WI38 (cell line): ENCODE results near the gene SNX21.
"Not testable (repeated sequence)": the region's sequence is repeated elsewhere in the genome, so short reads cannot be mapped to it uniquely, and the experiment has no call there.

ENCODE experiments used
- H3K4me3 ChIP-seq: 2 replicates; pipeline ENCODE4 v1.5.1; 2011; ENCODE audit warnings: low read depth, mild to moderate bottlenecking, control low read depth, low read length
- CTCF ChIP-seq: IDR thresholded peaks from 2 replicates; pipeline ENCODE4 v1.5.1; 2012; ENCODE audit warnings: low read depth, mild to moderate bottlenecking, control low read depth, low read length

SNX21 gene

GRCh38 chr20:45873409-45874103 lies 40.0 kb downstream of the SNX21 start:
- H3K4me3 ChIP-seq = no peak overlapping the region
- no peak for TF ChIP-seq CTCF

GRCh38 chr20:45874104-45874481 lies 40.5 kb downstream of the SNX21 start:
- not testable (repeated sequence) for H3K4me3 ChIP-seq

GRCh38 chr20:45874576-45874975 lies 41.0 kb downstream of the SNX21 start:
- TF ChIP-seq CTCF = no peak
- no peak overlapping the region for H3K4me3 ChIP-seq

- no peak for TF ChIP-seq CTCF
- no peak overlapping the region for H3K4me3 ChIP-seq
These were observed 44.6 kb downstream of the SNX21 start for GRCh38 chr20:45878076-45878761.

GRCh38 chr20:45880988-45881788 lies 47.6 kb downstream of the SNX21 start, which contains the start of gene ZSWIM1:
ZSWIM1 (plus strand) TSS chr20:45881227; CDS start chr20:45882593, 1,366 bp downstream.
- peak within 1 kb of the TSS; percentile 82 for H3K4me3 ChIP-seq
- TF ChIP-seq CTCF = no peak

GRCh38 chr20:45882469-45883099 lies 49.0 kb downstream of the SNX21 start:
- TF ChIP-seq CTCF = no peak
- no peak overlapping the region for H3K4me3 ChIP-seq

GRCh38 chr20:45883100-45883469 lies 49.5 kb downstream of the SNX21 start:
- no peak overlapping the region for H3K4me3 ChIP-seq
- no peak for TF ChIP-seq CTCF
